ENCODE data around the gene EPS8L1.
"Not testable (repeated sequence)": the region's sequence is repeated elsewhere in the genome, so short reads cannot be mapped to it uniquely, and the experiment has no call there.

Gene EPS8L1

DNA sequence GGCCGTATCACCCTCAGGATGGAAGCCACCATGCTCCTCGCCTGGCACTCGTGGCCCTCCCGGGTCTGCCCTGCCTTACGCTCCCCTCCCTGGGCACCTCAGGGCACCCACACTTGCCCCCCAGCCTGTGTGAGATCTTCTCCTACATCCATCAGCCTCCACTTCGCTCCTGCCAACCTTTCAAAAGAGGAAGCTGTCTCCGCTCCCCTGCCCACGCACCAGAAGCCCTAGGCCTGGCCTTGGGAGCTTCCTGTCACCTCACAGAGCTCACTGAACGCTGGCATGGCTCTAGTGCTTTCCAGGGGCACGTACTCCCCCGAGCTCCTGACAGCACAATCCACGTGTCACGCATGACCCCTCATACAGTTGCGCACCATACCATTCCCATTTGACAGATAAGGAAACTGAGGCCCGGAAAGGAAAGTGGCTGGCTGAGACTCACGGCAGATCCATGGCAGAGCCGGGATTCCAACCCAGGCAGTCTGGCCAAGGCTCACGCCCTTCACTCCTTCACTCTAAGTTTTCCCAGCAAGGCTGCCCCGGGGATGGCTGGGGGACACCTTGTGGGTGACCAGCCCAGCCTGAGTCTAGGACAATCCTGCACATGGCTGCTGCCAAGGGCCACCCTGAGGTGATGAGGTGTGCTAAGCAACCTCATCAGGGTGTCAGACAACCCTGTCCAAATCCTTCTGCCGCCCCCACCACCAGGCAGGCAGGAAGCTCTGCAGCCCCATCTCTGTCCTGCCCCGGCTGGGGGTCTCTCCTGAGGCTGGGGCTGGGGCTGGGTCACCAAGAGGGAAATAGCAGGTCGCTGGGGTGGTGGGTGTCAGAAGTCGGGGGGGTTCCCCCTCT, 22.4 kb downstream of the EPS8L1 start:
- no peak for DNase-seq

DNA sequence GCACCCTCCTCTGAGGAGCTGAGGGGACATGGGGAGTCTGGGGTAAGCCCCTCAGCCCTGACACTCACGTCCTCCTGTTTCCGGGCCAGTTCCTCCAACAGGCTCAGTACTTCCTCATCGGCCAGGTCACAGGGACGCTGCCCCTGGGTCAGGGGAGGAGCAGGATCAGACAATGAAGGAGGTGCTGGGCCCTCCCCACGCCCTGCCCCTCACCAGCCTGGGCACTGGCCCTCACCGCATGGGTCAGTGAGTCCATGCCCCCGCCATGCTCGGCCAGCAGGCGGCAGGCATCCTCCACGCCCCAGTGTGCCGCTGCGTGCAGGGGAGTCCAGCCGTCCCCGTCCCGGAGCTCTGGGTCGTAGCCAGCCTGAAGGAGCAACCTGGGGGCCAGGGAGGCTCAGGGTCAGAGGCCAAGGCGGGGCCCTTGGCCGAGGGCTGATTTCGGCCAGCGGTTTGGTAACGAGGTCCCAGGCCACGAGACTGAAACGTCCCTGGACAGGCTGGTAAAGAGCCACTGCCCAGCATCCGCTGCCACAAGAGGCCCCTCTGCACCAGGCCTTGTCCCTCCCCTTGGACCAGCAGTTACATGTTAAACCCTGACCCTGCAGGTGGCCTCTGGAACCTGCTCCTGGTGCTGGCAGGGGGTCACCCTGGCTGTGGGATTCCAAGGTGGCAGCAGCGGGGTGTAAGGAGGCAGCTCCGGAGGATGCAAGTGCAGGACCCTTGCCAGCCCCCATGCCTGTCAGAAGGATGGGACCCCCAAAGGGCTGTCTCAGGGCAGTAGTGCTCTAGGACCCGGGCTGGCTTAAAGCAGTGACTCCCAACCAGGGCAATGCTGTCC, 23.3 kb downstream of the EPS8L1 start:
- no peak for DNase-seq

DNA sequence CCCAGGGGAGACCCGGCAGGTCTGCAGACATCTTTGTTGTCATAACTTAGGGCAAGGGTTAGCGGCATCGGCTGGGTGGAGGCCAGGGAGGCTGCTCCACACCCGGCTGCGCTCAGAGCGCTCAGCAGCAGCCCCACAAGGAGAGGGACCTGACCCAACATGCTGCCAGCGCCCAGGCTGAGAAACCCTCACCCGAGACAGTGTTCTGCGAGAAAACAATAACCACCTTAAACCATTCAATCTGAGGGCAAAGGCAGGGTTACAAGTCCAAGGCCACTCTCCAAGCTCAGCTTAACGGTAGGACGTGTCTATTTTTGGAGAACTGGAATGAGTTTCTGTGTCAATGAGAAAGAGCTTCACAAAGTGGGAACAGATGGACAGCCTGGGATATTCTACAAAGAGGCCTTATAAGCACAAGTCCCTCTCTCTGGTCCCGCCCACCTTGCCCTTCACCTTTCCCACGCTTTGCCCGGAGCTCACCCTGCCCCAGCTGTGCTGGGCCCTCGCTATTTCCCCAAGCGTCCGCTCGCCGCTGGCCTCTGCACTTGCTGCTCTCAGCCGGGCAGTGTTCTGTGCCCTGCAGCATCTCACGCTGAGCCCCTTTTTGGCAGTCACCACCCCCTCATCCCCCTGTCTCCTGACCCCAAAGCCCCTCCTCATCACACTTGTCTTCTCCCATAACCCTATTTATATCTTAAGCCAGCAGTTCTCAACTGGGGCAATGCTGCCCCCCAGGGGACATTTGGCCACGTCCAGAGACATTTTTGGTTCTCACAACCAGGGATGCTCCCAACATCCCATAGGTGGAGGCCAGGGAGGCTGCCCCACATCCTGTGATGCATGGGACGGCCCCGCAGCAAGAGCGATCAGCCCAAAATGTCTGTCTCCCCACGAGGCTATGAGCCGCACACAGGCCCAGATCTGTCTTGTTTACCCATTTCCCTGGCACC, 24.2 kb downstream of the EPS8L1 start:
- DNase-seq = no peak

DNA sequence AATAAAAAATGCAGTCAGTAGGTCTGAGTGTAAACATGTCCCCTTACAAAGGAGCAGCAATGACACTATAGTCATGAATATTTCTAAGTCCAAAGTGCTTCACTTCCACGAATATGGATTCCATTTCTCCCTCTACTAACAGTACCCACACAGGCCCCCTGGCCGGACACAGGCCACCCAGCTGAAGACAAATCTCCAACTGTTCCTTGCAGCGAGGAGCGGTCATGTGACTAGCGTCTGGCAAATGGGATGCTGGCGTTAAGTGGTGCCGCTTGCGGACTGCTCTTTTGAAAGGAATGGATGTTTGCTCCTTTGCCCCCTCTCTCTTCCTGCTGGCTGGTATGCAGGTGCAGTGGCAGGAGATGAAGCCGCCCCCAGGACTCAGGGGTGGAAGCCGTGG, 25.6 kb downstream of the EPS8L1 start:
- no peak for DNase-seq

DNA sequence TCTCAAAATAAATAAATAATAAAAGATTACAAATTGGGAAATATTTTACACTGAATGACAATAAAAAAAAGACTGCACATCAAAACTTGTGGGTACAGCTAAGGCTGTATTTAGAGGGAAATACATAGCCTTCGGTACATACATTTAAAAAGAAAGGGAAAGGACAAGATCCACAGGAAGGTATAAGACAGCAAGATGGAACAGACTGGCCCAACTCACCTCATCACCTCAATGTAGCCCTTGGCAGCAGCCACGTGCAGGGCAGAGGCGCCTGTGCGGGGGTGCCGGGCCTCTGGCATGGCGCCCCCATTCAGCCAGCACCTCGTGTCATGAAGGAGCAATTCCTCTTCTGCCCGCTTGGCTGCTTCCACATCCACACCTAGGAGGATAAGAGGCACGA, 27.5 kb downstream of the EPS8L1 start:
- DNase-seq = no peak

DNA sequence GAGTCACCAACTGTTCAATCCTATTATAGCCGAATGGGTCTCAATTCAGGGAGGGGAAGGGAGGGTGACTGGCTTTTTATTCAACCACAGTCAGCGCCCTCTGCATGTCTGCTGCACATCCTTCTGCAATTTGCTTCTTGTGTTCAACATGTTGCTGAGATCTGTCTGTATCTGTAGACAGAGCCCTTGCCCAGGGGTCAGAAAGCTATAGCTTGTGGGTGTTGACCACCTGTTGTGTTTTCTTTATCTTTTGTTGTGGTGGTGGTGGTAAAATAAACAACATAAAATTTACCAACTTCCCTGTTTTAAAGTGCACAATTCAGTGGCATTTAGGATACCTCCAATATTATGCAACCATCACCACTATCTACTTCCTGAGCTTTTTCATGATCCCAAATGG, 29.6 kb downstream of the EPS8L1 start:
- DNase-seq = no peak

DNA sequence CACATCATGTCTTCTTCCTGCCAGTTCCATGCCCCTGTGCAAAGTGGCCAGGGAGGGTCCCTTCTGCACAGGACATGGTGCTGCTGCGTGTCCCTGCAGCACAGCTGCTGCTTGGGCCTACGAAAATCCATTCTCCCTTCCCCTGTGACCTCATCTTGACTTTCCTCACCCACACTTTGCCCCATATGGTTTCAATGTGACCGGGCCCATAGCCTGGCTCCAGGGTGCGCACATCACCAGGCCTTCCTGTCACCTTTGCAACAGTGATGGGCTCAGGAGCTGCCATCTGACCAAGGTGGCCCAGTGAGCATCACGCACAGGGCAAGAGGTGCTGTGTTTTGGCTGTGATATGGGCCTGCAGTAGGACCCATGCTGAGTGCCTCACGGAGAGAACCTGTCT, 30.9 kb downstream of the EPS8L1 start:
- no peak for DNase-seq

DNA sequence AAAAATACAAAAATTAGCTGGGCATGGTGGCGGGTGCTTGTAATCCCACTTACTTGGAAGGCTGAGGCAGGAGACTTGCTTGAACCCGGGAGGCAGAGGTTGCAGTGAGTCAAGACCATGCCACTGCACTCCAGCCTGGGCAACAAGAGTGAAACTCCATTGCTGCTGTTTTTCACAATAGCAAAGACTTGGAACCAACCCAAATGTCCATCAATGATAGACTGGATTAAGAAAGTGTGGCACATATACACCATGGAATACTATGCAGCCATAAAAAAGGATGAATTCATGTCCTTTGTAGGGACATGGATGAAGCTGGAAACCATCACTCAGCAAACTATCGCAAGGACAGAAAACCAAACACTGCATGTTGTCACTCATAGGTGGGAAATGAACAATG, 31.6 kb downstream of the EPS8L1 start:
- not testable (repeated sequence) for DNase-seq

DNA sequence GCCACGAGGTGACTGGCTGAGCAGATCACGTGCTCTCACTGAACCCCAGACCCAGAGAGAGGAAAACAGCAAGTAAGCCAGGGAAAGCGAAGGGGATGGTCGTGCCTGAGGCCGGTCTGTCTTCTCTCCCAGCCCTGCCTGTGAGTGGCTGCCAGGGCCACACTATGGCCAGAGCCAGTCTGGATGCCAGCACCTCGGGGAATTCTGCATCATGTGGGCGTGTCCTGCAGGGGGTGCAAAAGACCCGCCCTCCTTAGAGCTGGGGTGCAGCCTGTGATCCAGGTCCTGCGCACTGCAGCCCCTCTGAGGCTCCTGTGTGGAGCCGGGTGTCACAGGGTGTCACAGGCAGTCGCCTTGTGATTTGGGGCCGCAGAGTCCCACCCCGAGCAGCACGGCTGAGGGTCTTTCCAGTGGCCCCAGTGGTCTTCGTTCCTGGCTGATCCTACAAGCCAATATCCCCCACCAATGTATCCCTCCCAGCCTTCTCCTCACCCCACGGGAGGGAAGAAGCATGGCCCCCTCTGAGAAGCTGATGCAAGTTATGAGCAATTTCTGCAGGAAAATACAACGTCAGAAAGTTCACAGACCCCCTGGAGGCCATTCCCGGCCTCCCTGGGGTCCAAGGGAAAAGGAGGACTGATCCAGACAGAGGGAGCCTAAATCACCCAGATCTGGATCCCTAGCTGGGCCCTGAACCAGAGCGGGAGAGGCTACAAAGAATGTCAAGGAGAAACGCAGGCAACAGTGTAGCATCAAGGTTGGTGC, 34.0 kb downstream of the EPS8L1 start:
- no peak for DNase-seq

DNA sequence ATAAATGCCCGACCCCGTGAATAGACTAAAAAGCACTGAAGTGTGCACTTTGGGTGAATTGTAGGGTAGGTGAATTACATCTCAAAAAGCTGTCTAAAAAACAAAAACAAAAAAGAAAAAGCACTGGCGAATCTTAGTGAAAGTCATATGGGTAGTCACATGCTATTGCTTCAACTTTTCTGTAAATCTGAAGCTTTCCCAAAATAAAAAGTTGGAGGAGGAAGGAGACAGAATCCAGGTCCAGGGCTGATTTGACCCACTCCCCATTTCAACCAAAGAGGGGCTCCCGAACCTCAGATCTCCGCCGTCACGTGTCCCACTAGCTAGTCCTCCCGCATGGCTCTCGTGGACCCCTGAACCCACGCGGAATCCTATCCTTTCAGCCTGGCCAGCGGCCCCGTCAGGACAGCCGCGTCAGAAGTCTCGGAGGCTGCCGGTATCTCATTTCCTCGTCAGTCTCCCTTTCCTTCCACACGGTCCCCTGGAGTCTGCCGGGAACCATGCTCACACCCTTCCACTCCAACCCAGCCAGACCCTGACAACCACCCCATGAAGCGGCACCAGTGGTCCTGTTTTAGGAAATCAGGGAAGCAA, 35.7 kb downstream of the EPS8L1 start:
- no peak for DNase-seq

DNA sequence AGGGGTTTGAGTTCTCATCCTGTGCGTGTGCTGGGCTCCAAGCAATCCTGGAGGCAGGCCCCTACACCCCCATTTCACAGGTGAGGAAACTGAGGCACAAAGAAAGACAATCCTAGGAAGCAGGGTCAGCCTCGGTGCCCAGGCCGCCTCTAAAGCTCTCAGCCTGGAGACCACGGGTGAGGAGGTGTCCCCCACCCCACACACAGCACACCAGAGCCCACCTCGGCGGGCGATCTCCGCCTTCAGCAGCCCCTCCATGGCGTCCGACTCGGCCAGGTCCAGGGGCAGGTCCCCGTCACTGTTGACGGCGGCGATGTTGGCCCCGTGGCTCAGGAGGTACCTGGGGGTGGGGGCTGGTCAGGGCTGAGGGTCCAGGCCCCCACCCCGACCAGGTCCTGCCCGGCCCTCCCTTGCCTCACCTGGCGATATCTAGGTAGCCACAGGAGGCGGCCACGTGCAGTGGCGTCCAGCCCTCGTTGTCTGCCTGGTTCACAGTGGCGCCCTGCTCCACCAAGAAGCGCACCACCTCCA, 36.6 kb downstream of the EPS8L1 start:
- no peak for DNase-seq

DNA sequence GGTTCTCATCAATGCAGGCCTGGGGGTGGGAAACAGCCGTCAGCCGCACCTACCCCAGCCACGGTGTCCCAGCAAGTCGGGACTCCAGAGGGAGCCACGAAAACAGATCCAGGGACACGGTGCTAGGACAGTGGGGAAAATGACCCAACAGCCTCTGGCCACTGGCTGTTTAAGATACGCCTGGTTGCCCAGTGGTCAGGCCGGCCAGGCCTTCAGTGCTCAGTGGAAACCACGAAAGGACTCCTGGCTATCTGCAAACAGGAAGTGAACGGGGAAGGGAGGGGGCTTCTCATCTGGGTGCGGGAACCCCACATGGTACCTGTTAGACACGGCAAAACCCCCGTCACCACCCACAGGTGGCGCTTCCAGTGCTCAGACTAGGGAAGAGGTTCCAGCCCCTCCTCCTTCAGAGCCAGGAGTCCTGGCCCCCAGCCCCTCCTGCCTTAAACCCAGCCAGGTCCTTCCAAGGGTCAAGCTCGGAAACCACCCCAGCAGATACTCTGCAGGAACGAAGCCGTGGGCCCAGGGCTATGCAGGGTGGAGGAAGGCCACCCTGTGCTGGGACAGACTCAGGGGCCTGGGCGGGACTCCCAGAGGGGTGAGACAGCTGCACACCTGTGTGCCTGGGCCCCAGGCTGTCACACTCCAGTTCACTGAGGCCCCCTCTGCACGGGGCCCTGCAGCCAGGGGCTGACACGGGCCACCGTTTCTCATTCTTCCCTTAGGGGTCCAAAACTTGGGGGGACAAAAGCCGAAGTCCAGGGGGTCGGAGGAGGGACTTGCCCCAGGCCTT, 37.3 kb downstream of the EPS8L1 start:
- no peak for DNase-seq

DNA sequence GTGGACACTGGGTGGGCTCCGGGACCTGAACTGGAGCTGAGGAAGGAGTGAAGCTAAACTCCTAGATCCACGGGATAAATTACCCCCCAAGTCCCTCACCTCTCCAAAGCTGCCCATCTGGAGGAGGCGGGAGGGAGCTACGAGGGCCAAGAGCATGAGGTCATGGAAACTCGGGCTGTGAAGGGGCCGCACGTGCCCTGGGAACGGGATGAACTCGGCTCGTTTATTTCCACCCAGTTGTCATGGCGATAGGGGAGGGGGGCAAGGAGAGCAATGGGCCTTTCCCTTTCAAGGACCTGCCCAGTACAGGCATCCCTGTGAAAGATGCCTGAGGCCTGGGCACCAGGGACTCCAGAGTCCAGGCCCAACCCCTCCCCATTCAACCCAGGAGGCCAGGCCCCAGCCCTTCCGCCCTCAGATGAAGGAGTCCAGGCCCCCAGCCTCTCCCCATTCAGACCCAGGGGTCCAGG, 37.9 kb downstream of the EPS8L1 start:
- DNase-seq = no peak

DNA sequence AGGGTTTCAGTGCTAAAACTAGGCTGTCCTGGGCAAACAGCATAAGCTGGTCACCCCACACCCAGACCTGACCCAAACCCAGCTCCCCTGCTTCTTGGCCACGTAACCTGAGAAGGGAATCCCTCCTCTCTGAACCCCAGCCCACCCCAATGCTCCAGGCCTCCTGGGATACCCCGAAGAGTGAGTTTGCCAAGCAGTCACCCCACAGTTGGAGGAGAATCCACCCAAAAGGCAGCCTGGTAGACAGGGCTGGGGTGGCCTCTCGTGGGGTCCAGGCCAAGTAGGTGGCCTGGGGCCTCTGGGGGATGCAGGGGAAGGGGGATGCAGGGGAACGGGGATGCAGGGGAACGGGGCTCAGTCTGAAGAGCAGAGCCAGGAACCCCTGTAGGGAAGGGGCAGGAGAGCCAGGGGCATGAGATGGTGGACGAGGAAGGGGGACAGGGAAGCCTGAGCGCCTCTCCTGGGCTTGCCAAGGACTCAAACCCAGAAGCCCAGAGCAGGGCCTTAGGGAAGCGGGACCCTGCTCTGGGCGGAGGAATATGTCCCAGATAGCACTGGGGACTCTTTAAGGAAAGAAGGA, 39.0 kb downstream of the EPS8L1 start:
- no peak for DNase-seq

DNA sequence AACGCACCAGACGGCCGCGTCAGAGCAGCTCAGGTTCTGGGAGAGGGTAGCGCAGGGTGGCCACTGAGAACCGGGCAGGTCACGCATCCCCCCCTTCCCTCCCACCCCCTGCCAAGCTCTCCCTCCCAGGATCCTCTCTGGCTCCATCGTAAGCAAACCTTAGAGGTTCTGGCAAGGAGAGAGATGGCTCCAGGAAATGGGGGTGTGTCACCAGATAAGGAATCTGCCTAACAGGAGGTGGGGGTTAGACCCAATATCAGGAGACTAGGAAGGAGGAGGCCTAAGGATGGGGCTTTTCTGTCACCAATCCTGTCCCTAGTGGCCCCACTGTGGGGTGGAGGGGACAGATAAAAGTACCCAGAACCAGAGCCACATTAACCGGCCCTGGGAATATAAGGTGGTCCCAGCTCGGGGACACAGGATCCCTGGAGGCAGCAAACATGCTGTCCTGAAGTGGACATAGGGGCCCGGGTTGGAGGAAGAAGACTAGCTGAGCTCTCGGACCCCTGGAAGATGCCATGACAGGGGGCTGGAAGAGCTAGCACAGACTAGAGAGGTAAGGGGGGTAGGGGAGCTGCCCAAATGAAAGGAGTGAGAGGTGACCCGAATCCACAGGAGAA, 39.9 kb downstream of the EPS8L1 start:
- DNase-seq = no peak

DNA sequence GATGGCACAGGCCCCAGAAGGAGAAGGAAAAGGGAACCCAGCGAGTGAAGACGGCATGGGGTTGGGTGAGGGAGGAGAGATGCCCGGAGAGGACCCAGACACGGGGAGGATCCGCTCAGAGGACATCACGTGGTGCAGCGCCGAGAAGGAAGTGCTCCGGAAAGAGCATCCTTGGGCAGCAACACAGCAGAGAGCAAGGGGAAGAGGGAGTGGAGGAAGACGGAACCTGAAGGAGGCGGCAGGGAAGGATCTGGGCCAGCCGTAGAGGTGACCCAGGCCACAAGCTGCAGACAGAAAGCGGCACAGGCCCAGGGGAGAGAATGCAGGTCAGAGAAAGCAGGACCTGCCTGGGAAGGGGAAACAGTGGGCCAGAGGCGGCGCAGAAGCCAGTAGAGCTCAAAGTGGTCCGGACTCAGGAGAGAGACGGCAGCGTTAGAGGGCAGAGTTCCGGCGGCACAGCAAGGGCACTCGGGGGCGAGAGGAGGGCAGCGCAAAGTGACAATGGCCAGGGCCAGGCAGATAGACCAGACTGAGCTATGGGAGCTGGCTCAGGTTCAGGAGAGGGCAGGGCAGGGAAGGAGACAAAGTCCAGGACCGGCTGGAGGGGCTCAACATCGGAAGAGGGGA, 40.7 kb downstream of the EPS8L1 start:
- DNase-seq = peak; percentile 78

DNA sequence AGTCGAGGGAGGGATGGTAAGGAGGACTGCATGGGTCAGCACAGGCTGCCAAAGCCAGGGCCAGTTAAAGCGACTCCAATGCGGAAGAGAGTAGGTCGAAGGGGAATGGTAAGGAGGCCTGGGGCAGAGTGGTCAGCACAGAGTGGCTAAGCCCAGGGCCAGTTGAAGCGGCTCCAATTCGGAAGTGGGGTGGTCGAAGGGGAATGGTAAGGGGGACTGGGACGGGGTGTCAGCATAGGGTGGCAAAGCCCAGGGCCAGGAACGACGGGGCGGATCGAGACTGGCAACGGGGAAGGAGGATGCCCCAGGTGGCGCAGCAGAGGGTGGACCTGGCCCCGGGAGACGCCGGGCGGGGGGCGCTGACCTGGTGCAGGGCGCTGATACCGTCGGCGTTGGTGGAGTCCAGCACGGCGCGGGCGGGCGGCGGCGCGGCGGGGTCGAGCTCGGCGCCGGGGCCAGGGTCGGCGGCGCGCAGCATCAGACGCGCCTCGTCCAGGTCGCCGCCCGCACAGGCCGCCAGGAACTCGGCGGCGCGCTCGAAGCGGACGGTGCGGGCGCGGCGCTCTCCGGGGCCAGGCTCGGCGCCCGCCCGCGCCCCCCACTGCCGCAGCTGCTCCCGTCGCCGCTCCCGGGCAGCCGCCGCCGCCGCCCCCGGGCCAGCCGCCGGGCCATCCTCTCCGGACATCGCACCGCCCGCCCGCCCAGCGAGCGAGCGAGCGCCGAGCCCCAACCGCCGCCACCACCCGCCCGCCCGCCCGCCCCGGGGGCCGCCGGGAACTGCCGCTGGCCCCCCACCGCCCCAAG, 41.4 kb downstream of the EPS8L1 start, which contains the start of gene PPP1R12C:
Gene PPP1R12C (minus strand): TSS at position 779 of the 804 bp plus-strand sequence. CDS start 94 bp downstream, at position 685.
- no peak for DNase-seq
